Medulla oblongata (tissue), 1 donor: ENCODE measurements around the gene COPE.
"Not testable (repeated sequence)": the region's sequence is repeated elsewhere in the genome, so short reads cannot be mapped to it uniquely, and the experiment has no call there.

Source experiments
- DNase-seq: peaks from one replicate; pipeline ENCODE4 v3.0.0-alpha.2; 2015; ENCODE audit errors: extremely low spot score

The COPE gene

DNA sequence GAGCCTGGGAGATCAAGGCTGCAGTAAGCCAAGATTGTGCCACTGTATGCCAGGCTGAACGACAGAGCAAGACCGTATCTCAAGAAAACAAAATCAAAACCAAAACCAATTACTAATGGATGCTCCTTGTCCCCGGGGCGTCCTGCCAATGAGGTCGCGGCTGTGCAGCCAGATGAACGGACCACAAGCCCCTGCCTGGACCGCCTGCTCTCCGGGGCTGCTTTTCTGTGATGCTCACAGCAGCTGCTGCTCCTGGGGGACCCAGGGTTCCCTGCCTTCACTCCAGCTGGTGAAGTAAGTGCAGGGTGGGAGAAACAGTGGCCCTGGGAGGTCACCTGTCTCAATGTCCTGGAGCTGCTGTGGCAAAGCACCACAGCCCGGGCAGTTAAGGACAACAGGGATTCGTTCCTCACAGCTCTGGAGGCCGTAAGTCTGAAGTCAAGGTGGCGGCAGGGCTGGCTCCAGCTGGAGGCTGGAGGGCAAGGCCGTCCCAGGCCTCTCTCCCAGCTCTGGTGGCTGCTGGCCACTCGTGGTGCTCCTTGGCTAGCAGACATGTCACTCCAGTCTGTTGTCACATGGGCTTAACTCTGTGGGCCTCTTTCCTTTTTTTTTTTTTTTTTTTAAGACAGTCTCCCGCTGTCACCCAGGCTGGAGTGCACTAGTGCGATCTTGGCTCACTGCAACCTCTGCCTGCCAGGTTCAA lies 10.1 kb downstream of the COPE start:
- peak; percentile 79 for DNase-seq

DNA sequence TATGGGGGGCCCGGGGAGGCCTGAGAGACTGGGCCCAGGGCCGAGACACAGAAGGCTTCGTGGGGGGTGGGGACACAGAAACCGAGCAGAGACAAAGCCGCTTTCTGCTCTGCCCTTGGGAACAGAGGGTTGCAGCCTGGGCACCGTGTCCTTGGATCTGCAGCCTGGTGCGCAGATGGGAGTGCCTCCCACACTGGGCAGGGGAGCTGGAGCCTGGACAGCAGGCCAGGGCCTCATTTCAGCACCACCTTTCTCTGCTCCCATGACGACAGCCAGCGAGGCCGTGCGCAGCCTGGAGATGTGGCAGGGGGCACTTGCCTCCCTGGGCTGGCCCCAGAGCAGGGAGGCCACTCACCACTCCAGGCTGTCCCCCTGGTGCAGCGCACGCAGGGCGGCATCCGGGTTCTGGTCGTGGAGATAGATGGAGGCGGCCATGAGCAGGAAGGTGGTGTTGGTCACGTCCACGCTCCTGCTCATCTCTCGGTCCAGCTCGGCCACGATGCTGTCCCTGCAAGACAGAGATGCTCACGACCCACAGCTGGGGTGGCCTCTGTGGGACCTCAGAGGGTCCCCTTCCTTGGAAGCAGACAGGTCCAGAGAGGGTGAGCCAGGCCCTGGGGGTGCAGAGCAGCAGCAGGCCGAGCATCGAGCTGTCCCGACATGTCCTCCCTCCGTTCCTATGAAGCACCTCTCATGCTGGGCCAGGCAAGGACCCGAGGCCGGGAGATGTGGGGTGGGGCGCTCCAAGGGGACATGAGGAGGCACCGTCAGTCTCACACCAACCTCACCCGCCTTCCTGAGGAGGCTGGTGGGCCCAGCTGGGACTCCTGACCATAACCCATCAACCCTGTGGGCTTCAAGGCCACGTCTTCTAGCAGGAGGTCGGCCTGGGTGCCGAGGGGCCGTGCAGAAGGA lies 12.3 kb downstream of the COPE start:
- DNase-seq: peak; percentile 94

DNA sequence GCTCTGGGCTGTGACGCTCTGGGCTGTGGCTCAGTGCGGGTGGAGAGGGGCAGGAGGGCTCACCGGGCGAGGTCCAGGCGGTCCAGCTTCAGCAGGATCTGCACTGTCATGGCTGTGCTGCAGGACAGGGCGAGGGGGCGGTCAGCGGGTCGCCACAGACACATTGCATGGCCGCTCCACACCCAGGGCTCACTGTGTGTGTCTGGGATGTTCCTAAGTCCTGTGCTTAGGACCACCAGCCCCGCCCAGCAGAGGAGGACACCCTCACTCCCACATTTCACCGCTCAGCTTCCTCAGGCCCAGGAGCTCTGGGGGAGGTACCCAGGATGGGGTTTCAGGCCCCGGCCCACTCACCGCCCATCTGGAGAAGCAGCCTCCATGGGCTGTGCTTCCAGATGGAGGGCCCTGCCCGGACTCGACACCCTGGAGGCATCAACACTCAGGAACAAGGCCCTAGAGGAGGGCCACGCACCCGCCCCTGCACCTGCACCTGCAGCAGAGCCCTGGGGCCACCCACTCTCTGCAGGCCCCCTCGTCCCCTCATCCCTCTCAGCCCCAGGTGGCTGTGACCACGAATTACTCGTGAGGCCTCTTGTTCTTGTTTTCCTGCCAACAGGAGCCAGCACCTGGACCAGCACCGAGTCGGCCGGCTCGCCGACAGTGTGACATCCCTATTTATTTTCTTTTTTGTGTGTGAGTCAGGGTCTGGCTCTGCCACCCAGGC lies 13.5 kb downstream of the COPE start:
- no peak for DNase-seq

DNA sequence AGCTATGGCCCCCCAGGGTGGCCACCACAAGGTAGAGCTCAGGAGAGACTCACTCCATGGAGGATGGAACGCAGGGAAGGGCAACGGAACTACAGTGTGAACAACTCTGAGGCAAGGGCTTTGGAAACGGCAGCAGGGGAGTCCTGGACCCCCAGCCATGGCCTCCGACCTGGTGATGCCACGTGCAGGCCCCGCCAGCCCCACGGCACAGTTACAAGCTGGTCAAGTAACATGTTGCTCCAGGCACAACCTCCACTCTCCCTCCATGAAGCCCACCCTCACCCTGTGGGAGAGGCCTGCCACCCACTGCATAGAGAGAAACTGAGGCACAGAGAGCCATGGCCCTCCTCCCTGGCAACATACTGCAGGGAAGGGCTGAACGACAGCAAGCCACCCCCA lies 14.1 kb downstream of the COPE start:
- no peak for DNase-seq

DNA sequence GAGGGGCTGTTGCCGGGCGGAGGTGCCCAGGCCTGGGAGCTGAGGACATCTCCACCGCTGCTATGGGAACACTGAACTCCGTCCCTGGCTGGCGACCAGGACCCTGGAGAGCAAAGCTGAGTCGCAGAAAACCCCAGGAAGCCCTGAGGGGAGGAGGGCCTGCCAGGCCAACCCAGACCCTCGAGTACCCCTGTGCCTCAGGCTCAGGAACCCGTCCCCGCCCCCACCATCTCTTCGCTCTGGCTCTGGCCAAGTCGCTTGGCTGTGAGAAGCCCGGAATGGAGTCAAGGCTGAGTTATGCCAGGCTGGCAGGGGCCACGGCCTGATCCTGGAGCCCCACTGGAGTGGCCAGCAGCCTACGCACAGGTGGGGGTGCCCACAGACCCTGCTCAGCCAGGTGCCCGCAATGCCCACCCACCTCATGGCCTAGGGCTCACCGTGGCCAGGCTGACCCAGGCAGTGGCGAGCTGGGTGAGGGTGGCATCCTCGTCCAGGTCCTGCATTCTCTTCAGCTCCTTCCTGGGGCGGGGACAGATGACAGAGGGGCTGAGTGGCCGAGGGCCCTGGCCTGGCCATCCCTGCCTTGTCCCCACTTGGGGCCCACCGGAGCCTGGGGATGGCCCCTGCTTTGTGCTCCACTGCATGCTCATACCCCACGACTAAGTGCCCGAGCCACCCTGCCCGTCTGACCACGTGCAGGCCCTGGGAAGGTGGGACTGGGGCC lies 14.7 kb downstream of the COPE start:
- peak; percentile 85 for DNase-seq

DNA sequence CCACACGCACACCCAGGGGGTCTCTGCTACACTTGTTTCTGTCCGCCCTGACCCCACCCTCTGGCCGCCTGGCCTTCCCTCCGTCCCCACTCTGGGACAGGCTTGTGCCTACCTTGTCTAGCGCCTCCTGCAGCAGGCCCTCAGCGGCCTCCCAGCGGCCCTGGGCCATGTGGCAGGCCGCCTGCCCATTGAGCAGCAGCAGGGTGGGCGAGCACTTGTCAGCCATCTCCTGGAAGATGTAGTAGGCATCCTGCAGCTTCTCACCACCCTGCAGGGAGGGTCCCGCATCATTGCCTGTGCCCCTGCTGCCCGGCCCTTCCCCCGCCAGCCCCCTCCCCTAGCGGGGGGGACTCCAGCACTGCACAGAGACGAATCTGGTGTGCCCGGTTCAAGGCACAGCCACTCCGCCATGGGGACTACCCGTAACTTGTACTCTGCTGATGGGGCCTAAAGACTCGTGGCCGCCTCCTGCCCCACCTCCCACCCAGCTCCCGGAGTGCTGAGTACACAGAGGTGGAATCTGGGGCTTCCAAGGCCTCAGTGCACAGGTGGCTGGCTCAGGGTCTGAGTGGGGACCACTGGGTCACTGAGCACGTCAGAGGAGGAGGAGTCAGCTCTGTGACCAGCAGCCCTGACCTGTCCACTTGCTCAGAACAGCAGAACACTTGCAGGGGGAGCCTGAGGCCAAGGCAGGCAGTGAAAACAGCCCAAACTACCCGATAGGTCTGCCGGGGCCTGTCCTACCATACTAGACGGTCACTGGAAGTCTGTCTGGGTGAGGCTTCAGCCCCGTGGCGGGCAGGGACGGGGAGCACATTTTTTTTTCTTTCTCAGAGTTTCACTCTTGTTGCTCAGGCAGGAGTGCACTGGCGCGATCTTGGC lies 15.8 kb downstream of the COPE start:
- no peak for DNase-seq

DNA sequence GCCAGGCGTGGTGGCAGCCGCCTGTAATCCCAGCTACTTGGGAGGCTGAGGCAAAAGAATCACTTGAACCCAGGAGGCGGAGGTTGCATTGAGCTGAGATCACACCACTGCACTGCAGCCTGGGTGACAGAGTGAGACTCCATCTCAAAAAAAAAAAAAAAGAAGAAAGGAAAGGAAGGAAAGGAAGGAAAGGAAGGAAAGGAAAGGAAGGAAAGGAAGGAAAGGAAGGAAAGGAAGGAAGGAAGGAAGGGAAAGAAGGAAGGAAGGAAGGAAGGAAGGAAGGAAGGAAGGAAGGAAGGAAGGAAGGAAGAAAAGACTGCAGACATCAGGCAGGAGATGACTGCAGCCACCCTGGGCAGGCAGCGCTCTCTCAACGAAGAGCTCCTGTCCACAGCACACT lies 16.7 kb downstream of the COPE start:
- DNase-seq: not testable (repeated sequence)

DNA sequence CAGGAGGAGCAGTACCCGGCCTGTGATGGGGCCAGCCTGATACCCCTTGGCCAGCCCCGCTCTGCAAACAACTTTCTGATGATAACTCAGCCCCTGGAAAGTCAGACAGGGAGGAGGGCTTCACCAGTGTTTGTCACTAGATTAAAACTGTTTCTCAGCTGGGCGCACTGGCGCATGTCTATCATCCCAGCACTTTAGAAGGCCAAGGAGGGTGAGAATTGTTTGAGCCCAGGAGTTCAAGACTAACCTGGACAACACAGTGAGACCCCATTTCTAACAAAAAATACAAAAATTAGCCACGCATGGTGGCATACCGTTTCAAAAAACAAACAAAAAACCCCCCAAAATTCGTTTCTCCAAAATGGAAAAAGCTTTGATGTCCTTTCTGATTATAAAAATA lies 17.7 kb downstream of the COPE start:
- no peak for DNase-seq

DNA sequence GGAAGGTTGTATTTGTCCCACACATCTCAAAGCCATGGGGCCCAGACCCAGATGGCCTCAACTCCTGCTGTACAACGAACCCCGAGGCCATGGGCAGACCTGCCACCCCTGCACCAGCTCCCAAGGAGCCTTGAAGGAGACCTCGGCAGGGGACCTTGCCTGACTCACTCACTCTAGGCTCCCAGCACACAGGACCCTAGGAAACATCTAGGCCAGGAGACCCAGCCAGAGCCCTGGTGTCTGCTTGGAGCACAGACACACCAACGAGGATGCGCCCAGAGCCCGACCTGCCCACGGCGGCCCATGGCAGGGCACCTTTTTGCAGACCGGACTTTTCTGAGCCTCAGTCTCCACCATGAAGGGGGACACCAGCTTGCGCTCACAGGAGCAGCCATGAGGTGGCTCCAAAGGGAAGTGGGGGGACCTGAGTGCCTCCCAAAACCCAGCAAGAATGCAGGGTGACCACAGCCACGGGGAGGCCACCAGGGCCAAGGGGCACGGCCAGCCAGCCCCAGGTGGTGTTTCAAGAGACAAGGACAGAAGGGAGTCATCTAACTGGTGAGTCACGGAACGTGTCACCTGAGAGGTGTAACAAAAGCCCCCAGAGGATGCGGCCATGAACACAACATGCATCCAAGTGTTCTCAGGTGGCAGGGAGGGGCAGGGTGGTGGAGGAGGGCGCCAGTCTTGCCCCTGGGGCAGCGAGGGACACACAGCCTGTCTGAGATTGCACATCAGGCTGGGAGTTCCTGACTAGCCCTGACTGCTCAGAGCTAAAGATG lies 18.3 kb downstream of the COPE start:
- no peak for DNase-seq

DNA sequence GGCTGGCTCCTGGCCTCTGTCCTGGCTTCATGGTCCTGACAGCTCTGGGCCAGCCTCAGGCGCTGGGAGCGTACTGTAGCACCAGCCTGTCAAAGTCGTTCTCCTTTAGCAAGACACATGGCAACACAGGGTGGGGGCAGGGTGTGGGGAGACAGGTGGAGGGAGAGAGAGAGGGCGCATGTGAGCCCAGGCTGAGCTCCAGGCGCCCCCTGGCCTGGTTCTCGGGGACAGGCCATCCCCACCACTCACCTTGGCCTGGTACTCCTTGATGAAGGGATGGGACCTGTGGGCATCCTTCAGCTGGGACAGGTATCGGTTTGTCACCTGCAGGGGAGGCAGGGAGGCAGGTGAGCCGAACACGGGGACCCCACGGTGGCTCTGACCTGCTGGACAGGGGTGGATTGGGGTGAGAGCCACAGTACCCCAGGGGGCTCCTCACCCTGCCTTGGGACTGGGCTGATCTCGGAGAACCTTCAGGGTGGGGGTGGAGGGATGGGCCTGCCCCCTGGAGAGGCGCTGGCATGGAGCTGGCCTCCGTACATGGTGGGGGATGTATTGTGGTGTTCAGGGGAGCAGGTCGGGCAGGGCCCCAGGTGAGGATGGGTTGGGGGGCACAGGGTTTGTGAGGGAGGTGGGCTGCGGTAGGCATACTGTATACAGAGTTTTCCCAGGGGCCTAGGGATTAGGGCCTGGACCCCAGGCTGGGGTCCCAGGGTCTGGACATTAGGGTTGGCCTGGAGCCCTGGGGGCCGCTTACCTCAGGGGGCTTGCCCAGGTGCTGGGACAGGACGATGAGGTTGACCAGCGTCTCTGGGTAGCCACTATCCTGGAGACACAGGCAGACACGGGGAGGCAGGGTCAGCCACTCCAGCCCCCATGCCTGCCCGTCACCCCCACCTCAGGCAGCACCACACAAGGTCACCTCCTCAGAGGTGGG lies 19.3 kb downstream of the COPE start:
- no peak for DNase-seq

DNA sequence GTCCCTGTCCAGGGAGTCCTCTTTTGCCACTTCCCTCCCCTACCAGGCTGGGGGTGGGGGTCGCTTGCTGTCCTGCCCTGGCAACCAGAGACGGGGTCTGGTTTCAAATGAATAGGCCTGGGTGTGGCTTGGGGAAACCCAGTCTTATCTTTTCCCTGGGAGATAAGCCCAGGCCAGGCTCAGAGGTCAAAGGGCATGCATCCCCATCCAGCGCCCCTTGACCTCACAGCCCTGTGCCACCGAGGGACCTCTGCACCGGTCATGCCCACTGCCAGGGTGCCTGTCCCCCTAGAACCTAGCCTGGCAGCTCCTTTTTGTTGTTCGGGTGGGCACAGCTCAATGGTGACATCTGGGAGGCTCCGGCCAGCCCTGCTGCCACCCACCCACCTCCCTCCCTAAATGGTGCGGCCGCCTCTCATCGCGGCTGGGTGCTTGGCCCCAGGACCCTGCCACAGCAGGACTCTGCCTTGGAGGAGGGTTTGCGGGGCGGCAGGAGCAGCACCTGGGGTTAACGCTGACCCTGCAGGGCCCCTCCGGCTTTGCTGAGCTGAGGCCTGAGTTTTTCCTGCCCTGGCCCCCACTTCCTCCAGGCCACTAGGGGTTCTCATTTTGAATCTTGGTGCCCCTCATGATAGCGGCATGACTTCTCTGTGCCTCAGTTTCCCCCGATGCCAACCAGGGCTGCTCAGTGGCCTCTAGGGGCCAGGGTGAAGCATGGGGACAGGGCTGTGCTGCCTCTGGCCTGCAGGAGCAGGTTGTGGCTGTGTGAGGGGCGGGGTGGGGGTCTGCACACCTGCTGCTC lies 20.4 kb downstream of the COPE start:
- no peak for DNase-seq

DNA sequence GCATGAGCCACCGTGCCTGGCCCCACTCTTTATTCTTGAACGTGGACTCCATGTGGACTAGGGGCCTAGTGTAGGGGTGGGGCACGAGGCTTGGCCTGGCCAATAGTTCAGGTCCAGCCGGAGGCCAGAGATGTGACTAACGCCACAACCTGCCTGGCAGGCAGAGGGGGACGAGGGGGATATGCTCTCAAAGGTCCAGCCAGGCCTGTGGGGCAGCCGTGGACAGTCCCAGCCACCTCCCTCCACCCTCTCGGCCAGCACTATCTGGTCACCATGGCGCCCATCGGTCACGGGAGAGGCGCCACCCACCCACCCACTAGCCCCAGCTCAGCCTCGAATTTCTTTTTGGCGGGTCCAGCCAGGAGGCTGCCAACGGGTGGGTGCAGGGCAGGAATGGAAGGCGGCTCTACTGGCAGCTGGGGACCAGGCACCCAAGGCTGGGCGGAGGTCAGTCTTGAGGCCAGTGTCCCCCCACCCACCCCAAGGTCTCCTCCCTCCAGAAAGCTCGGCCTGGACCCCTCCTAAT lies 21.0 kb downstream of the COPE start:
- DNase-seq: no peak

DNA sequence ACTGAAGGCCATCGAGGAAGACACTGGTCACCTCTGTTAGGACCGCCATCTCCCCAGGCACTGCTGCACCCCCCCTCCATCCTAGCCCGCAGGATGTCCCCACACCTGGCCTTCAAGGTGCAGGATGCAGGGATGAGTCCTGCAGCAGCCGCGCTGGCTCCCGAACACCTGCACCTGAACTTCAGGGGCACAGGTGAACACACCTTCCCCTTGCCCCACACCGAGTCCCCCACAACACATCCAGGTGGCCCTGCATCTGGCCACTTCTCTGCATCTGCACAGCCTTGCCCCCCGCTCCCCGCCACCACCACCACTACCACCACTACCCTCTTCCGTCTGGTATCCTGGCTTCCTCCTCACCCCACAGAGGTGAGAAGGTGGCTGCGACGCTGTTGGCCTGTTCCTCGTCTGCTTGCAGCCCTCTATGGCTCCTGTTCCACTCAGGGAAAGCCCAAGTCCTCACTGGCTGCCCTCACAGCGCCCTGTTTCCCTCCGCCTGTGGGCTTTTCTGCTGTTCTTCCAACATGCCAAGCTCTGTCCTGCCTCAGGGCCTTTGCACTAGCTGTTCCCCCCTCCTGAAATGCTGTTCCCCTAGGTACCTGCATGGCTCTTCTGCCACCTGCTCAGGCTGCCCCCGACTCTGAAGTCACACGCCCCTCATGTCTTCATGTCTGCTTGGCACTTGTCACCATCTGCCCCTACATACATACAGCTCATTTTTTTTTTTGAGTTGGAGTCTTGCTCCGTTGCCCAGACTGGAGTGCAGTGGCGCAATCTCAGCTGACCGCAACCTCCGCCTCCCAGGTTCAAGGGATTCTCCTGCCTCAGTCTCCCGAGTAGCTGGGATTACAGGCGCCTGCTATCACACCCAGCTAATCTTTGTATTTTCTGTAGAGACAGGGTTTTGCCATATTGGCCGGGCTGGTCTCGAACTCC lies 21.8 kb downstream of the COPE start:
- DNase-seq: no peak

DNA sequence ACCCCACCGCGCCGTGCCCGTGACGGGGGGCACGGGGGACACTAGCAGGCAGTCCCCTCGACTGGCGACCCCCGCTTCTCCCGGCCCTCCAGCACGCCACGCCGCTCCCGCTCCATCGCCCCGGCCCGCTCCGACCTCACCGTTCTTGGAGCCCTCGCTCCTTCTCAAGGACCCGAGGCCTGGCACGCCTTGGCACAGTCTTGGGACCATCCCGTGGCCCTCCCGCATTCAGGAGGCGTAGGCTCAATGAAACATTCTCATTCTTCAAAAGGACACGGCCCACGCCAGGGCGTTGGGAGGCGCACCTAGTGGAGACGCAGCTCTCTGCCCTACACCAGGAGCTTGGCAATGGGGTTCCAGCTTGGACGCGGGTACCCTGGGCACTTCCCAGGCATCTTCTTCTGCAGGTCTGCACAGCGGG lies 22.8 kb downstream of the COPE start:
- DNase-seq: peak; percentile 59

DNA sequence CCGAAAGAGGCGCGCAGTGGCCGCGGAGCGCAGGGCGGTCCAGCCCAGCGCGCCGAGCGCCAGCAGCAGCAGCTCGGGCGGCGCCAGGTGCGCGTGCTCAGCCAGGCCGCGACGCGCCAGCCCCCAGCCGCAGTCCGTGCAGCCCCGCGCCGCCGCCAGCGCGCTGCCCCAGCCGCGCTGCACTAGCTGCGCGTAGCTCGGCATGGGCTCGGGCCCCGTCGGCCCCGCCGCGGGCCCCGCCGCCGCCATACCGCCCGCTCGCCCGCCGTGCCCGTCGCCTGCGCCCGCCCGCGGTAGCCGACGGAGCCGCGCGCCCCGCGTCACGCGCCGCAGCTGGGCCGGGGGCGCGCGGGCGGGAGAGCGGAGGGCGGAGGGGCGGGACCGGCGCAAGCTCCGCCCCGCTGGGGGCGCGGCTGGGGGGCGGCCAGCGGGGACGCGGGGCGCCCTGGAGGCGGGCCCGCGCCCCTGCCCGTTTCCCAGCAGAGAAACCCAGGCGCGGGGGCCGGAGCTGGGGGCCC lies 23.3 kb downstream of the COPE start, which contains the start of gene CERS1:
Gene CERS1, minus strand, starts transcription at position 335 of the 518 bp plus-strand sequence. Its CDS starts 86 bp downstream, at position 249.
- peak; percentile 66 for DNase-seq
